ENCODE results near the gene BICRA. TPM values are rescaled to one million over a fixed set of nuclear protein-coding genes. Genes with fewer than 3 reads are reported as not detected.

Gene BICRA
- total and polyA plus RNA-seq, 2 donors (not counting 1 experiment from before 2014, with no cell fraction given): 14.1 to 34.7 TPM

GRCh38 chr19:47600246-47601179, 8.4 kb upstream of the BICRA start:
- Histone ChIP-seq H3K9ac (ENCODE audit: low read length) (peak overlapping the region; percentile 81), H3K4me1 (ENCODE audit: control insufficient read depth in 2 of 2, insufficient read depth in 2 of 2, low read length in 2 of 2) (peaks cover 12 to 18% of the 10 kb centered on the region in 2 donors), H3K27me3 (replicated peaks in 1 of 4; ENCODE audit: control extremely low read depth in 1 of 4, control insufficient read depth in 3 of 4, insufficient read depth in 4 of 4, low read length in 3 of 4) (peaks cover 0 to 28% (median 3%) of the 10 kb centered on the region in 4 experiments), H3K9me3 (ENCODE audit: control extremely low read depth in 1 of 3, control insufficient read depth in 2 of 3, insufficient read depth in 1 of 3, low read length in 2 of 3) (peaks cover 0 to 9% (median 0%) of the 10 kb centered on the region in 3 donors), H3K79me2 (ENCODE audit: control insufficient read depth, insufficient read depth, low read length) (no peaks in the 10 kb centered on the region), H3K4me3 (ENCODE audit: control extremely low read depth in 1 of 5, extremely low read depth in 1 of 5, insufficient read depth in 1 of 5, low read depth in 2 of 5, low read length in 4 of 5) (peak overlapping the region; percentile 63 to 79 (median 71)), H3K27ac (ENCODE audit: low read length in 2 of 2) (peak overlapping the region; percentile 62 to 83), H2AFZ (ENCODE audit: insufficient read depth, low read depth, low read length, poor library complexity, severe bottlenecking) (peak overlapping the region; percentile 84), H3K4me2 (replicated peaks; ENCODE audit: low read depth, low read length, poor library complexity, severe bottlenecking) (peak overlapping the region; percentile 87), H3K36me3 (replicated peaks in 1 of 2; ENCODE audit: control extremely low read depth in 1 of 2, control insufficient read depth in 1 of 2, extremely low read depth in 1 of 2, insufficient read depth in 2 of 2, low read length in 1 of 2) (no peaks in the 10 kb centered on the region), H4K20me1 (ENCODE audit: control insufficient read depth, insufficient read depth, low read length, poor library complexity, severe bottlenecking) (no peaks in the 10 kb centered on the region)
- peak overlapping the region; percentile 80 for H3K4me3 Mint-ChIP-seq
- no peak for TF ChIP-seq CTCF (IDR thresholded peaks at IDR 0.05)
- no peak for TF ChIP-seq EZH2 (IDR thresholded peaks at IDR 0.05; ENCODE audit: borderline replicate concordance, insufficient read depth, low read depth, low read length, poor library complexity, severe bottlenecking)
- H3K27me3 Mint-ChIP-seq: peaks cover 21% of the 10 kb centered on the region
- intact Hi-C loops (cut with micrococcal nuclease): loop anchor here (1.0 to 10.0 kb wide), 6 partner anchors 8 to 1586 kb away; partner anchors contain the start of genes INAFM1, KPTN, NAPA and ZC3H4
- DNase-seq (peak; percentile 99), ATAC-seq (ENCODE audit: low read depth) (peak; percentile 96)
- H3K9me3 Mint-ChIP-seq (ENCODE audit: insufficient read depth): no peaks in the 10 kb centered on the region
- ChIA-PET POLR2A (interaction anchor here (0.5 to 1.7 kb wide), 11 partner anchors 8 to 469 kb away, joined by 3 to 16 read pairs (median 5); no protein-coding TSS in a partner anchor), CTCF (interaction anchor here (0.6 to 2.9 kb wide), 4 partner anchors 10 to 107 kb away, joined by 3 to 16 read pairs (median 4); partner anchors contain the start of gene NAPA)
- peak overlapping the region; percentile 70 for H3K27ac Mint-ChIP-seq
- 2% methylated on average over 67 of the region's 77 CpGs for WGBS (ENCODE audit: insufficient coverage)
- H3K4me1 Mint-ChIP-seq: peaks cover 11% of the 10 kb centered on the region
